Sigmoid colon (tissue), 4 donors: ENCODE measurements around the gene EVL.

ENCODE experiments used
- POLR2A ChIP-seq, 2 donors: fragments of 450-650 bp; IDR thresholded peaks; one replicate each; pipeline ENCODE4 v1.6.1; 2016; ENCODE audit warnings: antibody characterized with exemption in 2 of 2, mild to moderate bottlenecking in 2 of 2, moderate library complexity in 2 of 2
- POLR2AphosphoS5 ChIP-seq, 4 donors: sonication (generic); formaldehyde crosslinking; IDR thresholded peaks; one replicate each; pipeline ENCODE4 v1.6.1; 2017; ENCODE audit warnings: antibody characterized with exemption in 4 of 4
- TF ChIP-seq, protein P1 (sequence below), 4 experiments: fragments of 450-650 bp in 3 of 4; fragments of 200-600 bp in 1 of 4; IDR thresholded peaks; one replicate each; pipeline ENCODE4 v1.5.1; 2016 to 2019; ENCODE audit warnings: antibody characterized with exemption in 4 of 4, mild to moderate bottlenecking in 3 of 4, moderate library complexity in 2 of 4

DNA sequence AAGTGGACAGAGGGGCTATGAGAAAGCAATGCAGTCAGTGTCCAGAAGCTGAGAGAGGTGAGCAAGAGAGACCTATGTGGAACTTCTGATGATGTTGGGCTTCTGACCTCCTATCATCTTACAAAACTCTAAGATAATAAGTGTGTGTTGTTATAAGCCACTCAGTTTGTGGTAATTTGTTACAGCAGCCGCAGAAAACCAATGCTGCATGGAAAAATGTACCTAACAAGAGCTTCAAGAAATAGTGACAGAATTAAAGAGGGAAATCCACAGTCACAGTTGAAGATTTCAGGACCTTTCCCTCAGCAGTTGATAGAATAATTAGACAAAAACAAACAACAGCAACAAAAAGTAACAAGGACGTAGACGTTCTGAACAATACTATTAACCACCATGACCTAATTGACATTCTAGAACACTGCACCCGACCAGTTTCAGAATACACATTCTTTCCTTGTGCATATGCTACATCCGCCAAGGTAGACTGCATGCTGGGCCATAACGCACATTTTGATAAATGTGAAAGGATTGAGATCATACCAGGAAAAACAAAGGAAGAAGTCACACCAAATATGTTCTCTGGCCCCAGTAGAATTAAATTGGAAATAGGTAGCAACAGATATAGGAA lies 1.8 kb upstream of the EVL start:
- TF ChIP-seq, protein P1, sequence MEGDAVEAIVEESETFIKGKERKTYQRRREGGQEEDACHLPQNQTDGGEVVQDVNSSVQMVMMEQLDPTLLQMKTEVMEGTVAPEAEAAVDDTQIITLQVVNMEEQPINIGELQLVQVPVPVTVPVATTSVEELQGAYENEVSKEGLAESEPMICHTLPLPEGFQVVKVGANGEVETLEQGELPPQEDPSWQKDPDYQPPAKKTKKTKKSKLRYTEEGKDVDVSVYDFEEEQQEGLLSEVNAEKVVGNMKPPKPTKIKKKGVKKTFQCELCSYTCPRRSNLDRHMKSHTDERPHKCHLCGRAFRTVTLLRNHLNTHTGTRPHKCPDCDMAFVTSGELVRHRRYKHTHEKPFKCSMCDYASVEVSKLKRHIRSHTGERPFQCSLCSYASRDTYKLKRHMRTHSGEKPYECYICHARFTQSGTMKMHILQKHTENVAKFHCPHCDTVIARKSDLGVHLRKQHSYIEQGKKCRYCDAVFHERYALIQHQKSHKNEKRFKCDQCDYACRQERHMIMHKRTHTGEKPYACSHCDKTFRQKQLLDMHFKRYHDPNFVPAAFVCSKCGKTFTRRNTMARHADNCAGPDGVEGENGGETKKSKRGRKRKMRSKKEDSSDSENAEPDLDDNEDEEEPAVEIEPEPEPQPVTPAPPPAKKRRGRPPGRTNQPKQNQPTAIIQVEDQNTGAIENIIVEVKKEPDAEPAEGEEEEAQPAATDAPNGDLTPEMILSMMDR (IDR thresholded peaks at IDR 0.05): no peak
- TF ChIP-seq POLR2A (IDR thresholded peaks at IDR 0.05) (no peak), POLR2AphosphoS5 (IDR thresholded peaks at IDR 0.05) (no peak)
